HEK293T (cell line): ENCODE measurements around the gene TPSD1.

Experiments
- CTBP1 ChIP-seq: fragments of 450-650 bp; IDR thresholded peaks from 2 replicates; pipeline ENCODE4 v1.6.1; 2016; ENCODE audit warnings: borderline replicate concordance
- FOXA1 ChIP-seq: fragments of 450-650 bp; IDR thresholded peaks from 2 replicates; pipeline ENCODE4 v1.6.1; 2016; ENCODE audit warnings: mild to moderate bottlenecking
- FOXK2 ChIP-seq: fragments of 450-650 bp; IDR thresholded peaks from 2 replicates; pipeline ENCODE4 v1.6.1; 2016; ENCODE audit warnings: mild to moderate bottlenecking
- FOXM1 ChIP-seq: fragments of 450-650 bp; IDR thresholded peaks from 2 replicates; pipeline ENCODE4 v1.6.1; 2017; ENCODE audit warnings: mild to moderate bottlenecking, borderline replicate concordance
- HDGF ChIP-seq: fragments of 450-650 bp; IDR thresholded peaks from 2 replicates; pipeline ENCODE4 v1.6.1; 2017; ENCODE audit warnings: antibody characterized with exemption, borderline replicate concordance
- NFRKB ChIP-seq: fragments of 450-650 bp; IDR thresholded peaks from 2 replicates; pipeline ENCODE4 v1.6.1; 2016; ENCODE audit warnings: mild to moderate bottlenecking, moderate library complexity
- PKNOX1 ChIP-seq: fragments of 450-650 bp; IDR thresholded peaks from 2 replicates; pipeline ENCODE4 v1.6.1; 2016
- SP1 ChIP-seq: fragments of 450-650 bp; IDR thresholded peaks from 2 replicates; pipeline ENCODE4 v1.6.1; 2017
- SUZ12 ChIP-seq: fragments of 450-650 bp; IDR thresholded peaks from 2 replicates; pipeline ENCODE4 v1.6.1; 2016; ENCODE audit warnings: mild to moderate bottlenecking
- TARDBP ChIP-seq: fragments of 450-650 bp; IDR thresholded peaks from 2 replicates; pipeline ENCODE4 v1.6.1; 2016
- ZNF384 ChIP-seq: fragments of 450-650 bp; IDR thresholded peaks from 2 replicates; pipeline ENCODE4 v1.6.1; 2016

DNA sequence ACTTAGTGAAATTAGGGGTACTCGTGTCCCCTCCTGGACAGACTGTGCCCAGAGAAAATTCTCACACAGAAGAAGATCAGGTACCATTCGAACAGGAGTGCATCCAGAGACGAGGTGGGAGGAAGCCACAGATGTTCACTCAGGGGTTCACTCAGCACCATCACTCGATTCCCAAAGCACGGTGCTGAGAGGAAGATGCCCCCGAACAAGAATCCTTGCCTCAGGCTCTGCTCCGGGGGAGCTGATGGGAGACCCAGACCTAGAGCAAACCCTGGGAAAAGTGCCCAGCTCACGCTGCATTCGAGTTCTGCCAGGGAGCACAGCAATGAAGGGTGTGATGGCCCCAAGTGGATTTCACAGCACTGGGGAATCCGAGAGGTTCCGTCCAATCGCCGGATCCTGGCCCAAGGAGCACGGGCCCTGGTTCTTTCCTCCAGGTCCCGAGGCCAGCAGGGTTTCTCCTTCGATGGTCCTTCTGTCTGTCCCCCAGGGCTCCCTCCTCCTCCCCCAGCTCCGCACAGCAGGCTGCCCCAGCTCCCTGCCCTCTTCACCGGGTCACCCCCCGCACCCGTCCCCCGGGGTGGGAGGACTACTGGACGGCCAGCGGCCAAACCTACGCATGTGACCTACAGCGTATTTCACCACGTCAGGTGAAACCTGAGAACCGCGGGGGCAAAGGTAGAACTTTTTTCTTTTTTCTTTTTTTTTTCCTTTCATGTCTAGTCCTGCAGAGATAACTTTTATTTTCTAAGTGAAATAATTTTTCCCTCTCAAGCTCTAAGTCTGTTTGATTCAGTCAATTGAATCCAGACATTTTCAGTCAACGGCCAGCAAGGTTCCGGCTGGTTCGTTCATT lies 43.4 kb downstream of the TPSD1 start:
- TF ChIP-seq FOXK2 (no peak), CTBP1 (no peak), SP1 (no peak), PKNOX1 (no peak), FOXM1 (no peak), HDGF (no peak), SUZ12 (no peak), FOXA1 (no peak), TARDBP (no peak), NFRKB (no peak), ZNF384 (no peak)
